H1 (cell line): ENCODE results near the gene MCM7. TPM values are rescaled to one million over a fixed set of nuclear protein-coding genes. Genes with fewer than 3 reads are reported as not detected.

Experiments
- CTCF ChIA-PET: fragments of 300-600 bp; sonication (Branson Sonifier 250); formaldehyde crosslinking; loops from one replicate; lab custom pipeline; 2021; ENCODE audit not compliant: partially characterized antibody; lab: Charles Lee
- POLR2A ChIA-PET: fragments of 300-600 bp; sonication (Branson Sonifier 250); formaldehyde crosslinking; loops from one replicate; lab custom pipeline; 2021; ENCODE audit warnings: inconsistent platforms; ENCODE audit not compliant: partially characterized antibody; lab: Charles Lee
- DNase-seq, 2 experiments: peaks; one replicate each; pipeline versions ENCODE4 v3.0.0 to v3.0.0-alpha.2; 2010 to 2022; ENCODE audit warnings: low spot score in 2 of 2, low read depth in 1 of 2, mixed read lengths in 1 of 2
- FAIRE-seq: peaks from 2 replicates; lab custom pipeline; 2011; peaks lifted over from hg19 to GRCh38; lab: Jason Lieb, UNC
- H2AFZ ChIP-seq: 2 replicates; pipeline ENCODE4 v1.8.1; 2012; ENCODE audit warnings: low read length, inconsistent platforms
- H2AK5ac ChIP-seq: 2 replicates; pipeline ENCODE4 v1.6.1; 2013; ENCODE audit warnings: low read depth, low read length
- H2BK120ac ChIP-seq: replicated peaks from 2 replicates; pipeline ENCODE3; 2013; ENCODE audit warnings: low read depth, low read length, inconsistent platforms
- H2BK12ac ChIP-seq: 2 replicates; pipeline ENCODE4 v1.6.1; 2013; ENCODE audit warnings: low read depth, low read length
- H2BK15ac ChIP-seq: 2 replicates; pipeline ENCODE4 v1.6.1; 2013; ENCODE audit warnings: low read length
- H2BK20ac ChIP-seq: 2 replicates; pipeline ENCODE4 v1.6.1; 2013; ENCODE audit warnings: low read length
- H2BK5ac ChIP-seq: 2 replicates; pipeline ENCODE4 v1.6.1; 2013; ENCODE audit warnings: low read depth, low read length
- H3K14ac ChIP-seq: 2 replicates; pipeline ENCODE4 v1.6.1; 2013; ENCODE audit warnings: inconsistent platforms; ENCODE audit not compliant: insufficient read length
- H3K18ac ChIP-seq: 2 replicates; pipeline ENCODE4 v1.6.1; 2013; ENCODE audit warnings: low read length; ENCODE audit errors: extremely low read depth
- H3K23ac ChIP-seq: 2 replicates; pipeline ENCODE4 v1.6.1; 2013; ENCODE audit warnings: inconsistent platforms; ENCODE audit not compliant: insufficient read length
- H3K23me2 ChIP-seq: 2 replicates; pipeline ENCODE4 v1.6.1; 2013; ENCODE audit warnings: low read depth, low read length
- H3K27ac ChIP-seq: 2 replicates; pipeline ENCODE4 v1.6.1; 2011; ENCODE audit warnings: low read depth, low read length, inconsistent platforms
- H3K27me3 ChIP-seq, 4 experiments: replicated peaks in 1 of 4; 1 replicate in 1 of 4; 2 replicates in 3 of 4; pipeline versions ENCODE4 v1.6.1 to v1.8.1; 2011 to 2013; ENCODE audit warnings: low read length in 3 of 4, mild to moderate bottlenecking in 3 of 4, inconsistent platforms in 2 of 4, mixed read lengths in 2 of 4, moderate library complexity in 1 of 4; ENCODE audit not compliant: control insufficient read depth in 3 of 4, insufficient read depth in 3 of 4; ENCODE audit errors: extremely low read depth in 1 of 4
- H3K36me3 ChIP-seq, 4 experiments: 2 replicates each; pipeline versions ENCODE4 v1.6.1 to v1.8.1; 2011 to 2013; ENCODE audit warnings: mild to moderate bottlenecking in 4 of 4, low read length in 3 of 4, moderate library complexity in 2 of 4, control low read depth in 1 of 4, inconsistent platforms in 1 of 4; ENCODE audit not compliant: insufficient read depth in 4 of 4, control insufficient read depth in 2 of 4
- H3K4ac ChIP-seq: replicated peaks from 2 replicates; pipeline ENCODE3; 2013; ENCODE audit warnings: low read length, low read depth, mixed read lengths, inconsistent platforms; ENCODE audit not compliant: insufficient read length
- H3K4me1 ChIP-seq, 4 experiments: replicated peaks in 1 of 4; 1 replicate in 1 of 4; 2 replicates in 3 of 4; pipeline versions ENCODE4 v1.6.1 to v1.8.1; 2011 to 2013; ENCODE audit warnings: low read length in 3 of 4, inconsistent platforms in 2 of 4, mixed read lengths in 1 of 4; ENCODE audit not compliant: insufficient read depth in 4 of 4, control insufficient read depth in 3 of 4
- H3K4me2 ChIP-seq, 2 experiments: 2 replicates each; pipeline versions ENCODE4 v1.6.1 to v1.8.1; 2011 to 2013; ENCODE audit warnings: low read depth in 2 of 2, low read length in 2 of 2, control low read depth in 1 of 2, inconsistent platforms in 1 of 2, mild to moderate bottlenecking in 1 of 2; ENCODE audit not compliant: insufficient read depth in 1 of 2
- H3K4me3 ChIP-seq, 4 experiments: fragments of 200-600, 300-600 bp in 1 of 4; sonication (generic), shearing (Covaris generic), sonication (Bioruptor Twin) in 1 of 4; 2 replicates each; pipeline versions ENCODE4 v1.5.1 to v1.8.1; 2011 to 2016; ENCODE audit warnings: low read length in 4 of 4, low read depth in 3 of 4, control low read depth in 2 of 4, inconsistent platforms in 2 of 4, mild to moderate bottlenecking in 2 of 4, mixed read lengths in 1 of 4, moderate library complexity in 1 of 4; ENCODE audit not compliant: insufficient read depth in 2 of 4; ENCODE audit errors: extremely low read depth in 1 of 4
- H3K56ac ChIP-seq: replicated peaks from 2 replicates; pipeline ENCODE3; 2013; ENCODE audit warnings: low read depth, mild to moderate bottlenecking, mixed read lengths, low read length, inconsistent platforms; ENCODE audit not compliant: insufficient read length
- H3K79me1 ChIP-seq: 2 replicates; pipeline ENCODE4 v1.6.1; 2013; ENCODE audit warnings: low read depth, low read length, control low read depth
- H3K79me2 ChIP-seq, 2 experiments: 2 replicates each; pipeline versions ENCODE4 v1.6.1 to v1.8.1; 2012 to 2013; ENCODE audit warnings: low read length in 2 of 2, mild to moderate bottlenecking in 2 of 2, inconsistent platforms in 1 of 2; ENCODE audit not compliant: insufficient read depth in 2 of 2, control insufficient read depth in 1 of 2
- H3K9ac ChIP-seq, 4 experiments: replicated peaks in 1 of 4; 1 replicate in 1 of 4; 2 replicates in 3 of 4; pipeline versions ENCODE4 v1.6.1 to v1.8.1; 2011 to 2013; ENCODE audit warnings: low read depth in 3 of 4, low read length in 3 of 4, control low read depth in 2 of 4, mild to moderate bottlenecking in 2 of 4, moderate library complexity in 2 of 4, inconsistent platforms in 1 of 4; ENCODE audit errors: extremely low read depth in 1 of 4
- H3K9me3 ChIP-seq, 2 experiments: 2 replicates each; pipeline versions ENCODE4 v1.6.1 to v1.8.1; 2012 to 2013; ENCODE audit warnings: mild to moderate bottlenecking in 2 of 2, moderate library complexity in 2 of 2, control low read depth in 1 of 2, inconsistent platforms in 1 of 2, low read depth in 1 of 2, low read length in 1 of 2, mixed read lengths in 1 of 2; ENCODE audit not compliant: insufficient read depth in 2 of 2
- H4K20me1 ChIP-seq, 2 experiments: replicated peaks in 1 of 2; 2 replicates each; pipeline versions ENCODE3 to v1.8.1; 2011 to 2013; ENCODE audit warnings: inconsistent platforms in 2 of 2, low read length in 2 of 2, mild to moderate bottlenecking in 1 of 2; ENCODE audit not compliant: insufficient read depth in 2 of 2, control insufficient read depth in 1 of 2
- H4K5ac ChIP-seq: 2 replicates; pipeline ENCODE4 v1.6.1; 2013; ENCODE audit warnings: low read length, low read depth, mixed read lengths, inconsistent platforms; ENCODE audit not compliant: insufficient read length
- H4K8ac ChIP-seq: 2 replicates; pipeline ENCODE4 v1.8.0; 2013; ENCODE audit warnings: mild to moderate bottlenecking, moderate library complexity, low read length, inconsistent platforms; ENCODE audit not compliant: insufficient read depth; ENCODE audit errors: extremely low read depth
- H4K91ac ChIP-seq: replicated peaks from 2 replicates; pipeline ENCODE3; 2013; ENCODE audit warnings: low read length, mixed read lengths, inconsistent platforms; ENCODE audit not compliant: insufficient read length
- ASH2L ChIP-seq: fragments of 200-600, 300-600 bp; sonication (generic); IDR thresholded peaks from one replicate; pipeline ENCODE4 v1.7.1; 2017; ENCODE audit warnings: low read length
- BCL11A ChIP-seq, 2 experiments: IDR thresholded peaks; one replicate each; pipeline ENCODE4 v1.6.1; 2011; ENCODE audit warnings: low read depth in 2 of 2, low read length in 2 of 2, mild to moderate bottlenecking in 2 of 2
- CHD1 ChIP-seq: IDR thresholded peaks from 2 replicates; pipeline ENCODE4 v1.6.1; 2012; ENCODE audit warnings: low read depth, low read length, improper control_type of control experiment
- E2F6 ChIP-seq: IDR thresholded peaks from 2 replicates; pipeline ENCODE4 v1.6.1; 2012; ENCODE audit warnings: inconsistent platforms
- NANOG ChIP-seq: IDR thresholded peaks from 2 replicates; pipeline ENCODE4 v1.6.1; 2011; ENCODE audit warnings: low read length, low read depth, mild to moderate bottlenecking, inconsistent platforms; ENCODE audit not compliant: insufficient read depth, poor library complexity, severe bottlenecking
- PHF8 ChIP-seq: fragments of 200-600 bp; sonication (generic); conservative IDR thresholded peaks from 2 replicates; pipeline ENCODE4 v1.7.1; 2012; ENCODE audit warnings: low read depth, mild to moderate bottlenecking, inconsistent platforms, low read length, moderate library complexity
- TBP ChIP-seq: IDR thresholded peaks from 2 replicates; pipeline ENCODE4 v1.6.1; 2011; ENCODE audit warnings: low read depth, low read length, improper control_type of control experiment
- TCF12 ChIP-seq: IDR thresholded peaks from 2 replicates; pipeline ENCODE4 v1.6.1; 2011; ENCODE audit warnings: low read depth, mild to moderate bottlenecking, low read length
- WGBS, 2 experiments: shearing (Covaris generic) in 1 of 2; methylation state at CpG; one replicate each; pipeline versions ENCODE4 v1.1.6 to v1.1.7; 2013 to 2015; ENCODE audit warnings: low lambda C conversion rate in 2 of 2, mixed read lengths in 2 of 2, inconsistent platforms in 1 of 2, low coverage in 1 of 2, missing lambda C conversion rate in 1 of 2; ENCODE audit not compliant: insufficient replicate concordance in 2 of 2, insufficient coverage in 1 of 2, insufficient read length in 1 of 2; ENCODE audit errors: extremely low coverage in 1 of 2, missing lambda C conversion rate in 1 of 2; 5-methylcytosine and 5-hydroxymethylcytosine counted together
- polyA plus RNA-seq, 7 experiments: library from polyadenylated mRNA; depleted of rRNA in 3 of 7; stranded (reverse) in 5 of 7; unstranded in 2 of 7; fragments of >200 nt in 5 of 7; fragments of 200-250 nt in 2 of 7; gene quantifications; 1 replicate in 5 of 7; 2 replicates in 1 of 7; 4 replicates in 1 of 7; pipeline versions ENCODE4 v1.2.1 to v1.2.3, GENCODE V29; 2011 to 2013; ENCODE audit warnings: missing spikeins in 2 of 7, mixed read lengths in 2 of 7
- total RNA-seq: library from RNA; stranded (reverse); fragmentation: NEBNext Ultra II Directional; extraction: Animal tissue kit (Norgen Biotek cat#: 25700); gene quantifications from 2 replicates; pipeline ENCODE4 v1.2.1, GENCODE V29; 2021
- TF ChIP-seq, protein P1 (sequence below): IDR thresholded peaks from 2 replicates; pipeline ENCODE4 v1.6.1; 2011; ENCODE audit warnings: low read length, improper control_type of control experiment

MCM7 gene
- total and polyA plus RNA-seq, 2 of the 8 experiments (the other 6 are each of a cell fraction or from before 2014, with no cell fraction given): 313 to 344 TPM

DNA sequence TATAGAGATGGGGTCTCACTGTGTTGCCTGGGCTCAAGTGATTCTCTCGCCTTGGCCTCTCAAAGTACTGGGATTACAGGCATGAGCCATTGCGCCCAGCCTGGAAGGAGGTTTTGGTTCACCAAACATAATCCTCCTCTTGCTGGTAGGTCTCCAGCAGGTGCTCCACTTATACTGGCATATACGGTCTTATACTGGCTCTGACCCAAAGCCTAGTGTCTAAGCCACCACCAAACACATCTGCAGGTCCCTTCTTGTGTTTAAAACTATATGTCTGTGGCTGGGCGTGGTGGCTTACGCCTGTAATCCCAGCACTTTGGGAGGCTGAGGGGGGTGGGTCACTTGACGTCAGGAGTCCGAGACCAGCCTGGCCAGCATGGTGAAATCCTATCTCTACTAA lies 30.9 kb upstream of the MCM7 start:
- H3K36me3 ChIP-seq: no peaks in the 10 kb centered on the region
- TF ChIP-seq E2F6: no peak
- TF ChIP-seq BCL11A (IDR thresholded peaks at IDR 0.05; ENCODE audit: low read depth in 2 of 2, low read length in 2 of 2): no peak
- no peak for TF ChIP-seq ASH2L
- TF ChIP-seq NANOG: no peak
- no peak for TF ChIP-seq PHF8
- TF ChIP-seq CHD1: no peak
- TF ChIP-seq TBP: no peak
- TF ChIP-seq TCF12: no peak
- TF ChIP-seq, protein P1, sequence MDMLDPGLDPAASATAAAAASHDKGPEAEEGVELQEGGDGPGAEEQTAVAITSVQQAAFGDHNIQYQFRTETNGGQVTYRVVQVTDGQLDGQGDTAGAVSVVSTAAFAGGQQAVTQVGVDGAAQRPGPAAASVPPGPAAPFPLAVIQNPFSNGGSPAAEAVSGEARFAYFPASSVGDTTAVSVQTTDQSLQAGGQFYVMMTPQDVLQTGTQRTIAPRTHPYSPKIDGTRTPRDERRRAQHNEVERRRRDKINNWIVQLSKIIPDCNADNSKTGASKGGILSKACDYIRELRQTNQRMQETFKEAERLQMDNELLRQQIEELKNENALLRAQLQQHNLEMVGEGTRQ: no peak
- FAIRE-seq (no peak), DNase-seq (no peak)
- no peak overlapping the region for H3K27ac ChIP-seq
- no peak overlapping the region for H3K9ac ChIP-seq
- no peak overlapping the region for H2AK5ac ChIP-seq
- no peak overlapping the region for H4K91ac ChIP-seq
- CTCF ChIA-PET: interaction anchor here (0.7 to 9.0 kb wide), 31 partner anchors 8 to 275 kb away, joined by 3 to 108 read pairs (median 8); partner anchors contain the start of genes AP4M1, GAL3ST4, LAMTOR4 and MCM7
- H3K4ac ChIP-seq: no peak overlapping the region
- H3K23me2 ChIP-seq: peaks cover 8% of the 10 kb centered on the region; the same call in 1 of the 2 replicates
- H2BK12ac ChIP-seq: 0 out of 2 replicates have a peak overlapping the region, but pooled peaks have one; percentile 39
- H4K8ac ChIP-seq: no peak overlapping the region
- H3K18ac ChIP-seq: no peak overlapping the region
- H3K79me1 ChIP-seq: no peaks in the 10 kb centered on the region
- no peak overlapping the region for H3K4me2 ChIP-seq
- no peak overlapping the region for H4K5ac ChIP-seq
- no peak overlapping the region for H2BK120ac ChIP-seq
- no peak overlapping the region for H3K56ac ChIP-seq
- no peaks in the 10 kb centered on the region for H3K9me3 ChIP-seq
- H3K14ac ChIP-seq: no peak overlapping the region
- H3K79me2 ChIP-seq: no peaks in the 10 kb centered on the region
- H3K4me1 ChIP-seq: peaks cover 0 to 8% (median 0%) of the 10 kb centered on the region in 4 experiments; a peak in 2 of 7 replicates
- POLR2A ChIA-PET: interaction anchor here (0.5 to 3.3 kb wide), 17 partner anchors 9 to 86 kb away, joined by 3 to 14 read pairs (median 5); partner anchors contain the start of genes AP4M1, GAL3ST4, GPC2 and MCM7
- H2BK5ac ChIP-seq: no peak overlapping the region
- no peak overlapping the region for H3K4me3 ChIP-seq
- no peak overlapping the region for H2BK15ac ChIP-seq
- H2AFZ ChIP-seq: no peak overlapping the region
- no peak overlapping the region for H2BK20ac ChIP-seq
- no peaks in the 10 kb centered on the region for H4K20me1 ChIP-seq
- no peak overlapping the region for H3K23ac ChIP-seq
- WGBS, 2 experiments: 72% methylated on average over 7 of the region's 7 CpGs; no CpG with 5 or more reads in 1 of the 2 experiments
- peaks cover 0 to 11% (median 0%) of the 10 kb centered on the region in 4 experiments; a peak in 2 of 7 replicates for H3K27me3 ChIP-seq
